Mesothelial cell of epicardium (in vitro differentiated cells): ENCODE data around the gene HEATR9. TPM values are rescaled to one million over a fixed set of nuclear protein-coding genes. Genes with fewer than 3 reads are reported as not detected.
A peak's percentile ranks its signal among the peaks of the same experiment; 100 is the strongest.

ENCODE experiments used
- DNase-seq, 2 experiments: peaks; one replicate each; pipeline ENCODE4 v3.0.0; 2021; ENCODE audit warnings: low spot score in 2 of 2; ENCODE audit not compliant: unreplicated experiment in 2 of 2
- H3K27ac Mint-ChIP-seq: 2 replicates; pipeline ENCODE4 v1.8.0; 2021; ENCODE audit warnings: mixed read lengths
- H3K27me3 Mint-ChIP-seq: 2 replicates; pipeline ENCODE4 v1.8.0; 2021; ENCODE audit warnings: low read depth, mixed read lengths
- H3K36me3 Mint-ChIP-seq: 2 replicates; pipeline ENCODE4 v1.8.0; 2021; ENCODE audit warnings: mixed read lengths
- H3K4me1 Mint-ChIP-seq: 2 replicates; pipeline ENCODE4 v1.8.0; 2021; ENCODE audit warnings: mixed read lengths
- H3K4me3 Mint-ChIP-seq: 2 replicates; pipeline ENCODE4 v1.8.0; 2021; ENCODE audit warnings: mild to moderate bottlenecking, moderate library complexity, mixed read lengths
- H3K9me3 Mint-ChIP-seq: 2 replicates; pipeline ENCODE4 v1.8.0; 2021; ENCODE audit warnings: mixed read lengths
- CTCF ChIP-seq: fragments of 200-600 bp; sonication (generic); IDR thresholded peaks from one replicate; pipeline ENCODE4 v1.5.0; 2021; ENCODE audit warnings: antibody characterized with exemption; ENCODE audit not compliant: unreplicated experiment
- total RNA-seq: library from RNA; stranded (reverse); gene quantifications from 3 replicates; pipeline ENCODE4 v1.2.1, GENCODE V29; 2021

The HEATR9 gene
- total RNA-seq, 1 donor from 2014 or later: not detected

DNA sequence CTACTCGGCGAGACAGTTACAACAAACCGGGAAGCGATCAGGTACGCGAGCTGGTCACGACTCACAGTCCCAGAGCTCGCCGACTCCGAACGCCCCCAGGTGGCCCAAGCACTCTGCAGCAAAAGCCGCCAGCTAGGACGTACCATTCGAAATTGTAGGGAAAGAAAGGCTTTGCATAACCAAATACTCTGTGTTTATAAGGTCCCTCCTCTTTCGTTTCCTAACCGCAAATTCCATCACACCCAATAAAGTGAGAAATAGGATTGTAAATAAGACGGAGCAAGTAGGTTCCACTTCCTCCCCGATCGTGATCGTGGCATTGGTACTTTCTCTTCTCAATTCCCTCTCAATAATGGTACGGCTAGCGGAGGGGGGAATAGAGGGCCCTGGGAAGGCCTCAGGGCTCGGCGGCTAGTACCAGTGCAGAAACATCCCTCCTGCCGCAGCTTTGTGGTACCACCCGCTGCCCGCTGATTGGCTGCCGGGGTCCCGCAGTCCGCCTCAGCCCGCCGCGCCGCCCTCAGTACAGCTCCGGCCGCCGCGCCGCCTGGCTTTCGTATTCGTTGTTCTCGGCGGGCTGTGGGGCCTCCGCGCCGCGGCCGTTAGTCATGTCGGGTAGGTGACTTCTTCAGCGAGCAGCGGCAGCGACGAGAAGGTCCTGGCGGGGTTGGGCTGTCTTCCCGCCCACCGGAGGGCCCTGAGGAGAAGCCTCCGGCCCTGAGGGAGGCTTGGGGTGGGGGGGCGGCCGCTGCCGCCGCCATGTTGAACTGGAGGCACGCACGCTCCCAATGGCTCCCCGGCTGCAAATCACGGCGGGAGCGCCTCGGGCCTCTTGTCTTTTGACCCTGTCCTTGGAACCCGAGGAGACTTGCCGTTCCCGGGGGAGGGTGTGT is 59.5 kb downstream of the HEATR9 start, which contains the start of gene TAF15:
Gene TAF15 (plus strand): TSS at position 523 of the 893 bp plus-strand sequence. CDS start 86 bp downstream, at position 609.
- peak; percentile 93 to 95 for DNase-seq
- TF ChIP-seq CTCF: no peak
- Mint-ChIP-seq H3K4me3 (peak within 1 kb of the TSS; percentile 84), H3K27me3 (no peaks in the 10 kb centered on the region), H3K4me1 (peaks cover 40% of the 10 kb centered on the region), H3K9me3 (no peaks in the 10 kb centered on the region), H3K36me3 (peaks cover 4% of the 10 kb centered on the region), H3K27ac (peak within 1 kb of the TSS; percentile 98)

GRCh38 chr17:35808240-35808961 is 60.3 kb downstream of the HEATR9 start:
- Mint-ChIP-seq H3K36me3 (no peaks in the 10 kb centered on the region), H3K4me3 (peak overlapping the region; percentile 84), H3K9me3 (no peaks in the 10 kb centered on the region), H3K4me1 (peaks cover 35% of the 10 kb centered on the region), H3K27me3 (no peaks in the 10 kb centered on the region), H3K27ac (peak overlapping the region; percentile 98)
- no peak for DNase-seq
- TF ChIP-seq CTCF: no peak

DNA sequence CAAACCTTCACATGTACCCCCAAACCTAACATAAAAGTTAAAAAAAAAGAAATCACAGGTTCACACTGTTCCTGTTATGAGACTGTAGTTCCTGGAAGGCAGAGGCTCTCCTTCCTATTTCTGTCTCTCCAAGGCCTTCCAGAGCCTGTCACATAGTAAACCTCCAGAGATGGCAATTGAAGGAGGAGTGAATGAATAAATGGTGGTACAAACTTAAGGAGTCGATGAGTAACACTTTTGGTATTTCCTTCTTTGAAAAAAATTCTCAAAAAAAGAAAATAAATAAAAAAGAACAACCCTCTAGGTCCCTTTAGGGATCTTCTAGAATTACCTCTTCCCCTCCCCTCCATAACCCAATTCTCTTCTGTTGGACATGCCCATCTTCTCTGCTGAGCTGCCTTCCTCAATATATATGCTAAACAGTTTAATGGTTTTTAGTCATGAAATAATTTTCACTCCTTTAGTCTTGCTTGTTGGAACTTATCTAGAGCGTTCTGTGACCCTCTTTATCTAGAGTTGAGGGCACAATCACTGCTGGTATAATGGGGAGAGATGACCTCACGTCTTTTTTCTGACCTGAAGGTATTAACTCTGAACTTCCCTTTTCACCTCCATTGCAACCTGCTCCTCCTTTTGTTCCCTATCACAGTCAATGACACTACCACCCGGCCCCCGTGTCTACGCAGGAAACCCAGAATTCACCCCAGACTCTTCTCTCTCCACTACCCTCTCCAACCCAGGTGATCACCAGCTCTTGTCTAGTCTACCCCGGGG is 61.1 kb downstream of the HEATR9 start:
- Mint-ChIP-seq H3K9me3 (no peaks in the 10 kb centered on the region), H3K27me3 (no peaks in the 10 kb centered on the region), H3K36me3 (no peaks in the 10 kb centered on the region), H3K4me1 (peaks cover 31% of the 10 kb centered on the region), H3K4me3 (peak overlapping the region; percentile 7), H3K27ac (peak overlapping the region; percentile 14)
- DNase-seq: no peak
- TF ChIP-seq CTCF: no peak

Other genes starting within 250 kb of the HEATR9 start
- gene RASL10B, start 137.3 kb downstream of the HEATR9 start, total RNA-seq: 19.3 to 20.5 TPM (median 20.1 TPM) in 3 replicates
- 0.09 to 0.20 TPM (median 0.11 TPM) in 3 replicates for gene GAS2L2, start 115.7 kb downstream of the HEATR9 start, total RNA-seq
- not detected in 3 replicates for gene C17orf50, start 108.0 kb downstream of the HEATR9 start, total RNA-seq
- 0.34 to 0.86 TPM in 2 of 3 replicates, not detected in the other for gene MMP28, start 73.2 kb downstream of the HEATR9 start, total RNA-seq
- gene TAF15, start 59.4 kb downstream of the HEATR9 start, total RNA-seq: 218 to 235 TPM (median 225 TPM) in 3 replicates
- gene CCL5, start 11.5 kb upstream of the HEATR9 start, total RNA-seq: not detected in 3 replicates
- gene RDM1, start 61.9 kb upstream of the HEATR9 start, total RNA-seq: 2.1 to 3.5 TPM (median 3.4 TPM) in 3 replicates
- not detected in 3 replicates for gene LYZL6, start 74.8 kb upstream of the HEATR9 start, total RNA-seq
- not detected in 3 replicates for gene CCL16, start 112.6 kb upstream of the HEATR9 start, total RNA-seq
- not detected in 3 replicates for gene CCL14, start 117.8 kb upstream of the HEATR9 start, total RNA-seq
- gene CCL15, start 132.7 kb upstream of the HEATR9 start, total RNA-seq: not detected in 3 replicates
- not detected in 3 replicates for gene CCL23, start 149.1 kb upstream of the HEATR9 start, total RNA-seq
- not detected in 3 replicates for gene CCL18, start 195.4 kb upstream of the HEATR9 start, total RNA-seq
- gene CCL3, start 221.3 kb upstream of the HEATR9 start, total RNA-seq: not detected in 3 replicates
- not detected in 3 replicates for gene CCL4, start 234.9 kb upstream of the HEATR9 start, total RNA-seq